Measurements from ENCODE around the gene SAMD8. TPM values are rescaled to one million over a fixed set of nuclear protein-coding genes. Genes with fewer than 3 reads are reported as not detected.

The SAMD8 gene
- total RNA-seq, 4 donors from 2014 or later = 18.5 to 36.0 (median 24.6) TPM

DNA sequence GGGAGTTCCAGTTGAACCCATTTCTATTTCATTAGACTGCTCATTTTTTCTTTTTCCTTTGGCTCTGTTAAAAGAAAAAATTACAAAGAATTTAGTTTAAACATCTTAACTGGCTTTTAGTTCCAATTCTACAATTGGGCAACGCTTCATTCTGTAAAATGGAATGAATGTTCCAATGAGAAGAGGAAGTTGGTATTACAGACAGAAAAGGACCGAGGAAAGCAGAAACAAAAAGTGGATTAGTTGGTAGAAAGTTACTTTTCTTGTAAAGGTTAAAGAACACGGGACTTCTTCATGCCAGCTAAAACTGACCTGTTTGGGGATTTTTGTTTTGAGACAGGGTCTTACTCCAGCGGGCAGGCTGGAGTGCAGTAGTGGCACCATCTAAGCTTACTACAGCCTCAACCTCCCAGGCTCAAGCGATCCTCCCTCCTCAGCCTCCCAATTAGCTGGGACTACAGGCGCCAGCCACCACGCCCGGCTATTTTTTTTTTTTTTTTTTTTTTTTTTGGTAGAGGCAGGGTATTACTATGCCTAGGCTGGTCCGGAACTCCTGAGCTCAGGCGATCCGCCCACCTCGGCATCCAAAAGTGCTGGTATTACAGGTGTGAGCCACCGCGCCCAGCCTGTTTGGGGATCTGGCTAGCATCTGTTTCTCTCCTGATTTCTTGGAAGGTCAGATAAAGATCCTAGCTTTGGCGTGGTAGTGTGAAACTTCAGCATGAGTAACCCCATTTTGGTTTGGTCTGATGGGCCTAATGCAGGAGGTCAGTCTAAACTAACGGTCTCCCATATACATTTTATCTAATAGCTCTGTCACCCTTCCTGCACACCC lies 97.8 kb downstream of the SAMD8 start:
- Histone ChIP-seq H3K36me3 (peaks cover 4 to 25% (median 9%) of the 10 kb centered on the region in 3 donors), H3K4me1 (peaks cover 18 to 88% (median 68%) of the 10 kb centered on the region in 3 donors), H3K9me3 (no peaks in the 10 kb centered on the region), H3K27me3 (no peaks in the 10 kb centered on the region), H3K4me3 (peak overlapping the region; percentile 86 to 96 (median 95)), H3K27ac (peak overlapping the region; percentile 97 to 100 (median 98))
- intact Hi-C loops (cut with DNase I) = no loop called here
- TF ChIP-seq POLR2A (IDR thresholded peaks at IDR 0.05) = no peak
- no peak for DNase-seq
- 32 to 51% methylated on average over 13 to 14 of the region's 16 CpGs for WGBS, 2 donors

- H3K9me3 ChIP-seq = no peaks in the 10 kb centered on the region
- TF ChIP-seq POLR2A (IDR thresholded peaks at IDR 0.05) (peak in 1 of 4 donors; percentile 71), CTCF (IDR thresholded peaks at IDR 0.05) (no peak)
- peaks cover 4 to 31% (median 12%) of the 10 kb centered on the region in 3 donors for H3K36me3 ChIP-seq
- WGBS, 2 donors = 0% methylated on average over 2 to 11 of the region's 19 CpGs
- no peak for DNase-seq
- H3K4me3 ChIP-seq = peak overlapping the region; percentile 86 to 96 (median 95)
- intact Hi-C loops (cut with DNase I) = no loop called here
- peak overlapping the region; percentile 97 to 100 (median 98) for H3K27ac ChIP-seq
- peaks cover 16 to 88% (median 71%) of the 10 kb centered on the region in 3 donors for H3K4me1 ChIP-seq
- no peaks in the 10 kb centered on the region for H3K27me3 ChIP-seq
Measured at GRCh38 chr10:75209921-75210281, 98.4 kb downstream of the SAMD8 start.

DNA sequence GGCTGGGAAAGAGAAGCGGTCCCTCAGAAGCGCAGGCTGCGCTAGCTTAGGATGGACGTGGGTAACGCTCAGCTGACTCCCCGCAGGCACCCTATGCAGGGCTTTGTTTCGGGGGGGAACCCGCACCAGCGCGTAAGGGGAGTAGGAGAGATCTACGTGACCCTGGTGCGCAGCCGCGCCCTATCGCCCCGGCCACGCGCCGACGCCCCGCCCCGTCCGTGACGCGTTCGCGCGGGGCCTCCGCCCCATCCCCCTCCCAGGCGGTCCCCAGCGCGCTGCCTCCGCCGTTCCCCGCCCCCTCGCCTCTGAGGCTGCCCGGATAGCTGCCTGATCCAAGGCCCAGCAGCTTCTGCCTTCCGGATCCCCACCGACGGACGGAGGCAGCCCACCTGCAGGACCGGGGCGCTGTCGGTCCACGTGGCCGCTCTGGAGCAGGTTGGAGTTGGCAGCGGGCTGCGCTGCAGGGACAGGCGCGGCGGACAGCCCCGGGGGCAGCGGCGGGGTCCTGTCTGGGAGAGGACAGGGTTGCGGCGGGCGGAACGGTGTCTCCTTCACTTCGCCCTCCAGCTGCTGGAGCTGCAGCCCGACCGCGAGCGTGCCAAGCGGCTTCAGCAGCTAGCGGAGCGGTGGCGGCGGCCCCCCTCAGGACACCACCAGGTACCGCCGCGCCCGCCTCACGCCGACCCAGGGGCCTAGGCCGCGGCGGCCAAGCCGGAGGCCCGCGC lies 99.0 kb downstream of the SAMD8 start, which contains the start of gene VDAC2:
VDAC2 (plus strand) TSS at position 515 of the 725 bp plus-strand sequence. CDS start 363 bp downstream, outside the sequence.
- no peaks in the 10 kb centered on the region for H3K9me3 ChIP-seq
- intact Hi-C loops (cut with DNase I) = no loop called here
- DNase-seq = peak; percentile 89
- no peaks in the 10 kb centered on the region for H3K27me3 ChIP-seq
- peak within 1 kb of the TSS; percentile 97 to 100 (median 98) for H3K27ac ChIP-seq
- 1% methylated on average over 20 of the region's 80 CpGs; no CpG with 5 or more reads in 1 of the 2 donors for WGBS, 2 donors
- peaks cover 16 to 88% (median 71%) of the 10 kb centered on the region in 3 donors for H3K4me1 ChIP-seq
- peak in 3 of 4 donors; percentile 68 to 97 (median 95) for TF ChIP-seq POLR2A (IDR thresholded peaks at IDR 0.05)
- peak in 1 of 6 experiments; percentile 4 for TF ChIP-seq CTCF (IDR thresholded peaks at IDR 0.05)
- H3K36me3 ChIP-seq = peaks cover 5 to 36% (median 12%) of the 10 kb centered on the region in 3 donors
- H3K4me3 ChIP-seq = peak within 1 kb of the TSS; percentile 86 to 96 (median 95)

GRCh38 chr10:75211007-75211691 lies 99.7 kb downstream of the SAMD8 start:
- intact Hi-C loops (cut with DNase I) = no loop called here
- peak overlapping the region; percentile 97 to 100 (median 98) for H3K27ac ChIP-seq
- peak overlapping the region; percentile 86 to 96 (median 95) for H3K4me3 ChIP-seq
- no peaks in the 10 kb centered on the region for H3K9me3 ChIP-seq
- no peaks in the 10 kb centered on the region for H3K27me3 ChIP-seq
- H3K36me3 ChIP-seq = peaks cover 8 to 43% (median 12%) of the 10 kb centered on the region in 3 donors
- DNase-seq = no peak
- TF ChIP-seq POLR2A (IDR thresholded peaks at IDR 0.05) (peak in 2 of 4 donors; percentile 6 to 18), CTCF (IDR thresholded peaks at IDR 0.05) (no peak)
- WGBS, 2 donors = 0% methylated on average over 12 to 27 of the region's 38 CpGs
- peaks cover 13 to 88% (median 72%) of the 10 kb centered on the region in 3 donors for H3K4me1 ChIP-seq

DNA sequence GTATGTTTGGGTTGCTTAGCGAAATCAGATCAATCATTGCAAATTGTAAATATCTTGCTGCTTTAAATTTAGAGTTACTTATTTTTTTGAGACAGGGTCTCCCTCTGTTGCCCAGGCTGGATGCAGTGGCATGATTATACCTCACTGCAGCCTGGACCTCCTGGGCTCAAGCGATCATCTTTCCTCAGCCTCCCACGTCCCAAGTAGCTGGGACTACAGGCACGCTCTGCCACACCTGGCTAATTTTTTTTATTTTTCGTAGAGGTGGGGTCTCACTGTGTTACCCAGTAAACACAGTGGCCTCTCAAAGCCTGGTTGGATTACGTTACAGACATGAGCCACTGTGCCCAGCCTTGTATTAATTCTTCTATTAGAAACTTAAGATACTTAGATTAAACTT lies 100.9 kb downstream of the SAMD8 start:
- intact Hi-C loops (cut with DNase I) = no loop called here
- H3K36me3 ChIP-seq = peaks cover 12 to 54% (median 15%) of the 10 kb centered on the region in 3 donors
- no peaks in the 10 kb centered on the region for H3K9me3 ChIP-seq
- peak overlapping the region; percentile 97 to 100 (median 98) for H3K27ac ChIP-seq
- DNase-seq = no peak
- H3K27me3 ChIP-seq = no peaks in the 10 kb centered on the region
- H3K4me3 ChIP-seq = peak overlapping the region; percentile 86 to 96 (median 95)
- peaks cover 15 to 88% (median 72%) of the 10 kb centered on the region in 3 donors for H3K4me1 ChIP-seq
- 41 to 57% methylated on average over 6 of the region's 6 CpGs for WGBS, 2 donors
- TF ChIP-seq POLR2A (IDR thresholded peaks at IDR 0.05) (no peak), CTCF (IDR thresholded peaks at IDR 0.05) (no peak)
